GM18873 (cell line): ENCODE data around the gene LARGE1.

Experiments used
- ATAC-seq: cut with Tn5 transposase; IDR thresholded peaks from one replicate; pipeline ENCODE4 v1.9.1; 2021; ENCODE audit warnings: mild to moderate bottlenecking, moderate library complexity, moderate number of reproducible peaks; ENCODE audit not compliant: unreplicated experiment, low FRiP score

LARGE1 gene

DNA sequence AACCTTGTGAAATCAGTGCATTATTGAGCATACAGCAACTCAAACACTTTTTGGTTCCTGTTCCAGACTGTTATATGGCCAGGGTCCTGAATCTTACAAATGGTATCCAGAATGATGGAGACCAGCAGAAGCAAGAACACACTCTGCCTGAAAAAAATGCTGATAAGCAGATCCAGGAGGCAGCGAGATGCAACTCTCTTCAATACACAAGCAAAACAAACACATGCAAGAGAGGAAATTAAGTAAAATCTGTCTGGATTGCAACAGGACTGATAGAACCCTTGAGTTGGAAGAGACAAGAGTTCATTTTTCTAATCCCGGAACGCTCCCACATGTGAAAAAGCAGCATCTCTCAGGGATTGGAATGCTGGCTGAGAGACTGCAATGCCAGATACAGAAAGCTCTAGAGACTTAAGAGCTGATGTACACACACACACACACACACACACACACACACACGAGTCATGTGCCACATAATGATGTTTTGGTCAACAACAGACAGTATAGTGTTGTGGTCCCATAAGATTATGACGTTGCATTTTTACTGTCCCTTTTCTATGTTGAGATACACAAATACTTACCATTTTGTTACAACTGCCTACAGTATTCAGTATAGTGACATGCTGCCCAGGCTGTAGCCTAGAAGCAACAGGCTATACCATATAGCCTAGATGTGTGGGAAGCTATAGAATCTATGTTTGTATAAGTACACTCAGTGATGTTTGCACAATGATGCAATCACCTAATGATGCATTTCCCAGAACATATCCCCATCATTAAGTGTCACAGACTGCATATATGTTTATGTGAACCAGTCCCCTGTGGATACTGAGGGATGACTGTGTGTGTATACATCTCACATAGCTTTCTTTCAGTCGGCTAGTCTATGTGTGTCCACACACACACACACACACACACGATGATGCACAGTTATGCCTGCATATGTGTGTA lies 406.6 kb downstream of the LARGE1 start:
- ATAC-seq, result no peak

DNA sequence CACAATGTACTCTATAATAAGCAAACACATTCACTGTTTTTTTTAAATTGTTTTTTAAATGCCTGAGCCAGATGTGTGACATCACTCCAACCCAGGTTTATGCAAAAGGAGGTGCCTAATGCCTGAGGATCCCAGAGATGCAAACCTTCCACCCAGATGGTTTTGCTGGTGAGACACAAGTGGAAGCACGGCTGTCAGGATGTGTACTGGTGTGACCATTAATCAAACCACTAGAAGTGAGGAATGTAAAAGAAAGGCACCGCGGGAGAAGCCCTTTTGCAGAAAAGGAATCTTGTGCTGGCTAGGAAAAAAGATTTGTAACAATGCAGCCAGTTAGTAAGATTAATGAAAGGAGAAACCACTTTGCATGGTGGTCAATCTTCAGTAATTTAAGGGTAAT lies 407.4 kb downstream of the LARGE1 start:
- no peak for ATAC-seq

DNA sequence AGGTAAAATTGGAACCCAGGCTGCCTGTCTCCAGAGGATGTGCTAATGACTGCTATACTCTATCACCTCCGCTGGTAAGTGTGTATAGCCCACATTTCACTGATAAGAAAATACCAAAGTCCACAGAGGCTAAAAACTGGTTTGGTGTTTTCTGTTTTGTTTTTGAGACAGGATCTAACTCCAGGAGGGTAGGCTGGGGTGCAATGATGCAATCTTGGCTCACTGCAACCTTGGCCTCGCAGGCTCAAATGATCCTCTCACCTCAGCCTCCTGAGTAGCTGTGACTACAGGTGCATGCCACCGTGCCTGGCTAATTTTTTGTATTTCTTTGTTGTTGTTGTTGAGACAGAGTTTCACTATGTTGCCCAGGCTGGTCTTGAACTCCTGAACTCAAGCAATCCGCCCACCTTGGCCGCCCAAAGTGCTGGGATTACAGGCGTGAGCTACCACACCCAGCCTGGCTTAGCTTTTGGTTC lies 409.8 kb downstream of the LARGE1 start:
- no peak for ATAC-seq

DNA sequence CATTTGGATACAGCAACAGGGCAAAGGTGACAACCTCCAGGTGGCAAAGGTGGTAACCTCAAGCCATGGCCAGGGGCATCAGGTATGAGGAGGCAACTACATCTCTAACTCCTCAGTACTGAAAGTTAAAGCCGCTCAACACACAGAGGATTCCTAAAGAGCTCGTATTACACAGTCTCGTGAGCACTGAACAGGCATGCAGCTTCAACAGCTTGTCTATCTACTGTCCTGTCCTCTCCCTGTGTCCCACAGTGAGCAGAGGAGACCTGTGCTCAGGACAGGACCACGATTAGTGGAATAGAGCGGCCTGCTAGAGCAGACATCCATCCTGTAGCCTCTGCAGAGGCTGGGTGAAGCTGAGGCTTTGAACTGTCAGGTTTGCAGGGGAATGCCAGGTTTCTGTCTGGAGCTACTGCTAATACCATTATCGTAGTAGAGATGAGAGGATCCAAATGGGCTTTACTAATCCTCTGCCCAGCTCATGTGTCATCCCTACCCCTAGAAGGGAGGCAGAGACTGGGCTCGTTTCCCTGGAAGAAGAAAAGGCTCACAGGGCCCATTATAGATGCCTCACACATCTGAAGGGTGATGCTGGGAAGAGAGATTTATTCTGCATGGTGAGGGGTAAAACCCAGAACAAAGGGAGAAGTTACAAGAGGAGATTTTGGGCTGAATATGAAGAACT lies 415.2 kb downstream of the LARGE1 start:
- ATAC-seq, result no peak

DNA sequence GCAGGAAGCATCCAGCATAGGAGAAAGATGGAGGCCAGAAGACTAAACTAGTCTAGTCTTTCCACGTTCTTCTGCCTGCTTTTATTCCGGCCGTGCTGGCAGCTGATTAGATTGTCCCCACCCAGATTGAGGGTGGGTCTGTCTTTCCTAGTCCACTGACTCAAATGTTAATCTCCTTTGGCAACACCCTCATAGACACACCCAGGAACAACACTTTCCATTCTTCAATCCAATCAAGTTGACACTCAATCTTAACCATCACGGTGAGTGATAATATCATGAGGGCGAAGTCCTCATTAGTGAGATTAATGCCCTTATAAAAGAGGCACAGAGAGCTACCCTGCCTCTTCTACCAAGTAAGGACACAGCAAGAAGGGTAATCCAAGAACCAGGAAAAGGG lies 424.2 kb downstream of the LARGE1 start:
- no peak for ATAC-seq

DNA sequence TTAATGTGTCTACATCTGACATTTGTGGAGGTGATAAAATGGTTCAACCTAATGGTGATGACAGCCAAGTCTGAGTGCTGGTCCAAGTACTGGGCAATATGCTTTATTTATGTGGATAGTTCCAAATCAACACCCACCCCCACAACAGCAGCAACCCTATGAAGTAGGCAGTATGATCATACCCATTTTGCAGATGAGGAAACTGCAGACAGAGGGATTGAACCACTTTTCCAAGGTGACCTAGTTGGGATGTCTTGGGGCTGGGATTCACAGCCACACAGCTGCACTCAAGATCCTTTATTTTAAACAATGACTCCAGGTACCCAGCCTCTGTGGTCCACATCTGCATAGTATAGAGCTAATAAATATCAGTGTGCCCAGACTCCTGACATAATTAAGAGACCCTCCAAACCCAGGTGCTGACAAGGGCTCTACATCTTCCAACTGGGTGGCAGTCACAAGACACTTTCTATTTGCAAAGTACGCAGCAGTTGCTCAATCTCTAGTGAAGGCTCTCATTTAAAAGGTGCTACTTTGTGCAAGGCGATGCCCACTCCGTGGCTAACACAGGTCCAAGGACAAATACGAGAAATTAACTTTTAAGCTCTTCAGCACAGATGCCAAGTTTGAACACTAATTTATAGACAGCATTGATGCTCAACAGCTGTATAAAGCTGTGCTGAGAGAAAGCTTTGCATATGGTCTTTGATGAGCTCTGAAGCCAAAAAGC lies 426.6 kb downstream of the LARGE1 start:
- ATAC-seq, result no peak

DNA sequence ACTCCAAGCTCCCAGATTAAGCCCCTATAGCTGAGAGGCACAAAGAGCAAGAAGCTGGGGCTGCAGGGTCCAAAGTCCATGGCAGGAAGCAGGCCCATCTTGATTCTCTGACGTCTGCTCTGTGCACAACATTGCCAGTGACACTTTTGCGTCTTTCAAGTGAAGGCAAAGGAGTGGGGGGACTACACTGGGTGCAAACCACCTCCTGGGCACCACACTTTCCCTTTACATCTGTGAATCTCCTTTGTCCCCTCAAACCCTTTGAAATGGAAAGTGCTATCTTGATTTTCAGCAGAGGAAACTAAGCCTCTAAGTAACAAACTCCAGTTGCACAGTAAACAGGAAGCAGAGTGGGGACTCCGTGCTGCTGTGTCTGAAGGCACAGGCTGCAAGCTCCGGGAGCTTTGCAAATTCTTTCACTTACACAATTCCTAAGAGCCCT lies 428.0 kb downstream of the LARGE1 start:
- no peak for ATAC-seq

DNA sequence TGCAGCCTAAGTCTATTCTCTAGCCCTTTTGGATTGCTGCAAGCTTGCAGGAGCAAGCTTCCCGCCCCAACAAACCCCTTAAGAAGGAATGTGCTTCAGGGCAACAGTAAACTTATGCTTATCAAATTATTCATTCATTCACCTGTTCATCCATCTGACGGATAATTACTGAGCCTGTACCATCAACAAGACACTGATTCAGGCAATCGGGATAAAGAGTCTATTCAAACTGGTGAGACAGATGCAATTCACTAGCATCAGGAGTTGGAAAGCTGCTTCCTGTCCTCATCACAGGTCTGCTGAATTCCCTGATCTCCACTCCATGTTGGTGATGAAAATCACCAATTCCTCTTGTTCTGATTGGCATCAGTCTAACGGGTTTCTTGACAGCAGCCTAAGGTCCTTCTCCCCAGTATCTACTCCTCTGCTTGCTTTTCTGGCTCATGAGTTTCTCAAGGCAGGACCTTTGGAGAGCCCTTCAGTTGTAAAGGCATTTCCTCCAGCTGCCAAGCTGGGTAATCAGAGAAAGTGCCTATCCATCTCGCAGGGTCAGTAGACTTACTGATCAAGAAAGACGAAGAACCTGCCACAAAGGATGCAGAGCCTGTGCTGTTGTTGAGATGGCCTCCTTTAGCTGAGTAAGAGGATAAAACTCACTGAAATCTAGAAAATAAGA lies 433.1 kb downstream of the LARGE1 start:
- no peak for ATAC-seq

DNA sequence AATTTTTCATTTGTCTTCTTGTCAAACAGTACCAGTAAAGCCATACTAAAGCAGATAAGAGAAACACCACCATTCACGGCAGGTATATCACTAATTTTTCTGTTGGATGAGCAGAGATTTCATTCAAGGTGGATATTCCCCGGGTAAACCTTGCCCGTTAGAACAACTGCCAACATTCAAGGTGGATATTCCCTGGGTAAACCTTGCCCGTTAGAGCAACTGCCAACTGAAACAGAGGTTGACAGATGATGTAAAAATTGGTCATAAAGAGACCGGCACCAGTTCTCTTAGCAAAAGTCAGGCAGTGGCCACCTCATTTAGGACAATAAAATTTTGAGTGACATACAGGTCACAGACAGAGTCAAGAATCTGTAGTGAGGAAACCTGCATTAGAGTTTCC lies 438.7 kb downstream of the LARGE1 start:
- ATAC-seq, result no peak

DNA sequence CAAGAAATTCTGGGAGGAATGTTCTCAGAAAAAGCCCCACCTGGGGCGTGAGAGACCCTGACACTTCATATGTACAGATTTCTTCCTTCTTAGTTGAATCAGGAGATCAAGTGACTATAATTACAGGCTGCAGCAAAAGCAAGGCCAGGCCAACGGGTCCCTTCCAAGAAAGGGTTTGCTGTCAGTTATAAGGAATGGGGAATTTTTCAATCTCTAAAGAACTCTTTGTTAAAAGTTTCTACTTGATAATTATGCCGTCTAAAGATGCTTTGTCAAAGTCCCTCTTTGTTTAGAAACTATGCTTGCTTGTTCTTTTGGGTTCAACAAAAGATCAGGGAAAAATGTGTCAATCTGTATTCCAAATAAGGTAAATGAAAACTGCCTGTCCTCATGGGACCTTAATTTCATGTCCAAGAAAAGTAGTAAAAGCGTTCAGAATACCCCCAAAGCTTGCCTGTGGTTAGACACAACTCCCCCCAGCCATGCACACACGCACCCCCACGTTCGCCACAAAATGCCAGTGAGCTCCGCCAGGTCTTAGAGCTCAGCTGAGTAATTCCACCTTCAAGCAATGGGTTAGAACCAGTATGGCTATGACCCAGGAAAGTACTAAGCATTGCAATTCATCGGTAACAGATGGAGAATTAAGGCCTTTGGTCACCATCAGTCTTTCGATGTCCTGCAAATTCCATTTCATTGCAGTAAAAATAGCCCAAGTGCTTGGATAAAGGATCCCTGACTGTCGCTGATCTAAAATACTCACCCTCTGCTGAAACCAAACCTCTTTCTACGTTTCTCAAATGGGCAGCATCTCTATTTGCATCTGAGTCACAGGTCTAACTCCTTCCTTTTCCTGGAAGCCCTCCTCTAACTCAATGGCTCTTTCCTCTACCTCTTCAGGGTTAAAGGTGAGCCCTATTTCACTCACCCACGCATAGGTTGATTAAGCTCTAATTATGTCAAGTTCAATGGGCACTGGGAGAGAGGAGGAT lies 442.9 kb downstream of the LARGE1 start:
- ATAC-seq, result no peak

DNA sequence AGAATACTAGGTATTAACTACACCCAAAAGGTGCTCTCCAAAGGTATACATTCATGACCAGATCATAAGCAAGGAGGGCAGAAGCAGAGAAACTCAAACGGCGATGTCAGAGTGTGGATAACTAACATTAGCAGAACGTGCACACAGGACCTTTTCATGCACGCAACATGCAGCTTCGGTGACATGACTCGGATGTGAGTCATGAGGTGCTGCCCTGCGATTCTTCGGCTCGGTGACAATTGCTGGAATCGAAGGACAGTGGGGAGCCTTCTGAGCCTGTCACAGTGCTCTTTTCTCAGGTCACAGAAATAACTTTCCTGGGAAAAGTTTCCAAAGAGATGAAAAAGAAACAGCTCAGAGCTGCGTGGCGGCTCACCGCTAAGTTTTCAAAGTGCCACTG lies 443.6 kb downstream of the LARGE1 start:
- ATAC-seq, result no peak

DNA sequence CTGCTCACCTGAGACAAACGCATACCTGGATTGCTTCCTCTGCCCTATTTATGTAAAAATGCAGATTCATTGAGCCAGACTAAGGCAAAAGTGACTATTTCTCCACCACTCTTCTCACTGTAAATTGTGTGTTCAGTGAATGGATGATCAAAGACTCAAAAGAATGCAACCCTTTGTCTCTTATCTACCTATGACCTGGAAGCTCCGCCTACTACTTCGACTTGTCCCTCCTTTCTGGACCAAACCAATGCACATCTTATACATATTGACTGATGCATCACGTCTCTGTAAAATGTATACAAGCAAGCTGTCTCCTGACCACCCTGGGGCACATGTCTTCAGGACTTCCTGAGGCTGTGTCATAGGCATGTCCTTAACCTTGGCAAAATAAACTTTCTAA lies 444.1 kb downstream of the LARGE1 start:
- ATAC-seq, result no peak

DNA sequence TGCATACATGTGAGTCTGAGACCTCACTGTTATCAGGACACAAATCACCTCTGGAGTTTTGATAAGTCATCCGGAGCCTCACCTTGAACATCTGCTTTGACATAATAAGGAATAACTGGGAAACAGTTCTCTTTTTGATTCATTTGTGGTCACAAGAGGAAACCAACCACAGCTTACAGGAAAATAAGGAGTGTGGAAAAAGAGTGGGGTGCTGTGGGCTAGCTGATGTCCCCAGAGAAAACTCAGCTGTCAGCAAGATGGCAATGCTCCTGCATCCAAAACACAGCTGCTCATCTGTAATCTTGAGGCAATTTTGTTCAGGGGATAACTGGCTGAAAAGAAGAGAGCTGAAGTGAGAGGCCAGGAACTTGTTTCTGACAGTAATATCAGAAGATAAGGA lies 445.7 kb downstream of the LARGE1 start:
- no peak for ATAC-seq

DNA sequence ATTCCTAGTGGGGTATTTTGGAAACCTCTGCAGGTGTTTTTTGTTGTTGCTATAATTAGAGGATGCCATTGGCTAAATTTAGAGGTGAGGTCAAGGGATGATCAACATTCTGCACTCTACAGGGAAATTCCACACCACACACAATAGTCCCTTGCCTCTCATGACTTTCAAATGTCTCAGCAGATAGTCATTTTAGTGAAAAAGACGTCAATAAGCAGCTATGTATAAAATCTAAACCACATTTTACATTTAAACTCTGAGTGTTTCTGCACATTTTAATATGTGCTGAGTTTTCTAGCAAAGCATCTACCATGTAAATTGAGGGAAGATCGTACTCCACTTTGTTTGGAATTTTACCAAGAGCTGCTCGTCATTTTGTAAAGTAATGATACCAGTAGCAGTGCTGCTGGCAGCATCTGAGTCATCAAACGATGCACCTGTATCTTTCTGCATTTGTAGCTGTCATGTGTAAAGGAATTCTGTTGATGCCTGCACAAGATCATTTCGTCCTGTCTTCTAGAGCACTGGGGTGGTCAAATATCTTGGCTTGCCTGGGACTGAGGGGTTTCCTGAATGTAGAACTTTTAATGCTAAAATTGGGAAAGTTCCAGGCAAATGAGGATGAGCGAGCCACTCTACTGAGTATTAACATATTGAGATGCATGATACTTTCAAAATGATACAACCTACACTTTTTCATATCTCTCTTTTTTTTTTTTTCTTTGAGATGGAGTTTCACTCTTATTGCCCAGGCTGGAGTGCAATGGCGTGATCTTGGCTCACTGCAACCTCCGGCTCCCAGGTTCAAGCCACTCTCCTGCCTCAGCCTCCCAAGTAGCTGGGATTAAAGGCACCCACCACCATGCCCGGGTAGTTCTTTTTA lies 447.6 kb downstream of the LARGE1 start:
- ATAC-seq, result no peak

DNA sequence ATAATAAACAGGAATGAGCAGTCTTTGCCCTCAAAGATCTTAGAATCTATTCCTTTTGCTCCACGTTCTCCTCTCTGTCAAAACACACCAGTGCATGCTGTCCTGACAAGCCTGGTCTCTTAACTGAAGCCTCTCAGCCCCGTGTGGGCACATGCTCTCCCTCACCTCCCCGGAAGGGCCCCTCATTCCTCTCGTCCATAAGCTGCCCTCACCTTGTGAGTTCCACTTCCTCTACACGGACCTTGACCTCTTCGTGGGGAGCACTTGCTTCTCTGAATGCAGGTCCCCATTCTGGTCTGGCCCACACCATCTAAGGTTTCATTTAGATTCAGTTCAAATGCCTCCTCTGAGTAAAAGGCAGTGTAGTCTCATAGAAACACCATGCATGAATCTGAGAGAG lies 449.8 kb downstream of the LARGE1 start:
- no peak for ATAC-seq

DNA sequence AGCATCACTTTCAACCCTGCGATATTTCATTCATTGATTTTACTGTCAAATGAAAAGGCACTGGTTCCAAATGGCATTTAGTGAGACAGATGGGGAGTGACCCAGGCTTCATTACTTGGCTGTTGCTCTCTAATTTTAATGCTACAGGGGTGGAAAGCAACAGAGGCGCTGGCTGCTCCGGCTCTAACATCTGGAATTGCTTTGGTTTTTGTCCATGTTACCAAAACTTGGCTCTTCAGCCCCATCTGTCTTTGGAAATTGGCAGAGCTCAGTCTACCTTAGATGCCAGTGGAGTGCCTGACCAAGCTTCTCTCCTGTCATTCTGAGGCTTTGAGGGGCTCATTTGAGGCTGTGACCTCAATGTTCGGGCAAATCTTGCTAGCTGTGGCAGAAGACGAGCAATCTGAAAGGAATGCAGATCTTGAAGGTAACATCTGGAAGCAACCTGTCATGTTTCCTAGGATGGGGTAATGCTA lies 452.6 kb downstream of the LARGE1 start:
- ATAC-seq, result no peak

DNA sequence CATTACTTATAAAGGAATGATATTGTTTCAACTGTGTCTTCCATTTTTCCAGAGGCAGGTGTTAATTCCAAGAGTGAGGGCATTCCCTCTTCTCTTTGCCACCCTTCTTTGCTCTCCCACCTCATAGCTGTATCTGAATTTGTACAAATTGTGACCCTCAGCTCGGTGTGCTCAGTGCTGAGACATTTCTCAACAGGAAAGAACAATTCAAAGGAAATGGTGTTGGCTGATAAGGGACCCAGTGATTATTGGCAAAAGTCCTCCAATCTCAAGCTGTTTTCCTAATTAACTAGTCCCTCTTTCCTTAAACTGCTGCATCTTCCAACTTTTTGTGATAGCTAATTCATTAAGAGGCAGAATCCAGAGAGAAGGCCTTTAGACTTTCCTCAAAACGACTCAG lies 453.2 kb downstream of the LARGE1 start:
- ATAC-seq, result no peak

DNA sequence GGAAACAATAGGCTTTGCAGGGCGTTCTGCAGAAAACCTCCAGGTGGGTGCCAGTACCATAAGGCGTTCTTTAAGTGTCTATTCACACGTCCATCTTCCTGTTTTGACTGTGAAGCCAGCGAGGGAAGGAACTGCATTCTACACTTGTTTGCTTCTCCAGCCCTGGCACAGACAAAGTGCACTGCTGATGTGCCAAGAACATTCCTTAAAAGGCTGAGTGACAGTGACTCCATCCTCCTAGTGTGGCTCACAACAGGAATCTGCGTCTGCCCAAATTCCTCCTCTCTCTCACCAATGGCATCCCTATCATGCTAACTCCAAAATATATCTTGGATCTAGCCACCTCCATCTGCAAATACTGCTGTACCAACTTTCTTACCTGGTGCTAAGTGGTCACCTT lies 454.7 kb downstream of the LARGE1 start:
- no peak for ATAC-seq
